GM18508 (cell line): ENCODE data around the gene COL15A1.

ENCODE experiments used
- ATAC-seq: cut with Tn5 transposase; IDR thresholded peaks from one replicate; pipeline ENCODE4 v1.9.1; 2021; ENCODE audit warnings: moderate number of reproducible peaks; ENCODE audit not compliant: insufficient read depth, unreplicated experiment

COL15A1 gene

GRCh38 chr9:98989036-98990000 lies 45.6 kb downstream of the COL15A1 start:
- no peak for ATAC-seq

- ATAC-seq = no peak
Observed at GRCh38 chr9:98990181-98990870, 46.6 kb downstream of the COL15A1 start.

DNA sequence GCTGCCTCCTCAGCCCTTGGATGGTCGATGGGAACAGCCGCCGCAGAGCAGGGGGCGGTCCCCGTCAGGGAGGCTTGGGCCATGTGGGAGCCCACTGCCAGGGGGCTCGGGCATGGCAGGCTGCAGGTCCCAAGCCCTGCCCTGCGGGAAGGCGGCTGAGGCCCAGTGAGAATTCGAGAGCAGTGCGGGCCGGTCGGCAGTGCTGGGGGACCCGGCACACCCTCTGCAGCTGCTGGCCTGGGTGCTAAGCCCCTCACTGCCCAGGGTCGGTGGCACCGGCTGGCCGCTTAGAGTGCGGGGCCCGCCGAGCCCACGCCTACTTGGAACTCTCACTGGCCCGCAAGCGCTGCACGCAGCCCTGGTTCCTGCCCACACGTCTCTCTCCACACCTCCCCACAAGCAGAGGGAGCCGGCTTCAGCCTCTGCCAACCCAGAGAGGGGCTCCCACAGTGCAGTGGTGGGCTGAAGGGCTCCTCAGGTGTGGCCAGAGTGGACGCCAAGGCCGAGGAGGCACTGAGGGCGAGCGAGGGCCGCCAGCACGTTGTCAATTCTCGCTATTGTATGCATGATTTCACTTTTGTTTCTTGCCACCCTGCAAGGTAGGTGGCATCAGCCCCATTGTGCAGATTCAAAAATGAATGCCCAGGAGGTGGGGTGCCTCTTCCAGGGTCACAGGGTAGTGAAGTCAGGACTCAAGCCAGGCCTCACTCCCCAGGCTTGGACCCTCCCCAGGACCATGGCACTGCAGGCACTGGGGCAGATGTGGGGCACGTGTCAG lies 48.6 kb downstream of the COL15A1 start:
- ATAC-seq = no peak

GRCh38 chr9:98992885-98993569 lies 49.3 kb downstream of the COL15A1 start:
- ATAC-seq = peak; percentile 8

DNA sequence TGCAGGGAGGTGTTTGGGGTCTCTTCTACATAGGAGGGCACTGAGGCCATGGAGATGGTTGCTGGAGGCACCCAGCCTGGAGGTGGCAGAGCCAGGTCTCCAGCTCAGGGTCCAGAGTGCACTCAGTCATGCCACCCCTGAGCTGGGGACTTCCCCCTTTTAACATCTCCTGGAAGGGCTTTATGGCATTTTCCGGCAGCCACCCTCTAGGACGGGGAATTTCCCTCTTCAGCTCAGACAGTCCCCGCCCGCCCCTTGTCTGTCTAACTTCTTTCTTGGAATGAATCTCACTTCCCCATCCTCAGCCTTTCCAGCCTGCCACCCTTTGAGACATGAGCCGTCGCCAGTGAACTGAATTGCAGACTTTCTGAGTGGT lies 49.9 kb downstream of the COL15A1 start:
- peak; percentile 55 for ATAC-seq

DNA sequence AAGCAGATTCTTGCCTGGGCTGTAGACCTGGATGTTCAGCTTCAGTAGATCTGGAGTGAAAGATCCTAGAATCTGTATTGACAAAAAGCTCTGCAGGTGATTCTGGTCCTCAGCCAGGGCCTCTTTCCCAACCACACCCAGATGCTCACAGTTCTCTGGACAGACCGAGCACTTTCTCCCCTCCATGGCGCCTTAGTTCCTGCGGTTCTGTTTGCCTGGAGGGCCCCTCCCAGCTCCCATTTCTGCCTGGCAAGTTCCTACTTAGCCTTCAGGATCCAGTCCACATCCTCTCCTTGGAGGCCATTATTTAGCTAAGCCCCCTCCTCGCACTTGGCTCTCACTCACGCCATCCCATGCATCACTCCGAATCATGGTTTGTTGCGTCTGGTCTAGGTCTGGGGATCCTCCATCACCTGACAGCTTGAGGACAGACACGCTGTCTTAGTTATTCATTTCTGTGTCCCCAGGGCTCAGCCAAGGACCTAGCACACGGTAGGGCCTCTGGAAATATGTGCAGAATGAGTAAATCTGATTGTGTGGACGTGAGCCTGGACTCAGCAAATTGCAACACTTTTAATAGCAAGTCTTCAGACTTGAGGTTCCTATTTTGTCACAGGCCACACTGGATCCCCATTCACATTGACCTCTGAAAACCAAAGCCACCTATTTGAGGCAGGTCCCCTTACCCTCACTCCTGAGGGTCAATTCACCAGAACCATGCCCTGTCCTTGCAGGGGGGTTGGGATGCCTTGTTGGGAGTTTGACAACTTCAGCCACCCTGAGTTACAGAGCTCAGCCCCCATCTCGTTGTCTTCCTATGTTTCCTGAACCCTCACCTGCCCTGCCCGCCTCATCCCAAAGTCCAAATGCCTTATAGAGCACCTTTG lies 50.7 kb downstream of the COL15A1 start:
- no peak for ATAC-seq

- ATAC-seq = no peak
Observed at GRCh38 chr9:98995059-98995671, 51.5 kb downstream of the COL15A1 start.

DNA sequence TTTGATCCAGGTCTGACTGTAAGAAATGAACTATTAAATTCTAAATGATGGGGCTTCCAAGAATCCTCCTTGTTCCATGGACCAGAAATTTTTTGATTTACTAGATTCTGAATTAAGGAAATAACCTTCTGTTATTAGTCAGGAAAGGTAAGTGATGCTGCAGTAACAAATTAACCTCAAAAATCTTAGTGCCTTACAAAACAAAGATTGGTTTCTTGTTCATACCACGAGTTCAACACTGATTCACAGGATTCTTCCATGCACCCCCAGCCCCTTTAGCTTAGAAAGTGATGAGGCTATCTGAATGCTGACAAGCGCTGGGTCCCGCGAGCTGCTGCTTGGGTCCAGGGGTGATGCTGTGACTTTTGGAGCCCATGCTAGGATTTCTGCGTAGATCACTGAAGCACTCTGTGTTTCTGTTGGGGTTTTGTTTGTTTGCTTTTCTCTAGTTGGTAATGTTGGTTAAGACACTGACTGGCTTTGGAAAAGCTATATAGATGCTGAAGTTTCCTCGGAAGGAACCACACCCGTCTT lies 52.3 kb downstream of the COL15A1 start:
- ATAC-seq = no peak

DNA sequence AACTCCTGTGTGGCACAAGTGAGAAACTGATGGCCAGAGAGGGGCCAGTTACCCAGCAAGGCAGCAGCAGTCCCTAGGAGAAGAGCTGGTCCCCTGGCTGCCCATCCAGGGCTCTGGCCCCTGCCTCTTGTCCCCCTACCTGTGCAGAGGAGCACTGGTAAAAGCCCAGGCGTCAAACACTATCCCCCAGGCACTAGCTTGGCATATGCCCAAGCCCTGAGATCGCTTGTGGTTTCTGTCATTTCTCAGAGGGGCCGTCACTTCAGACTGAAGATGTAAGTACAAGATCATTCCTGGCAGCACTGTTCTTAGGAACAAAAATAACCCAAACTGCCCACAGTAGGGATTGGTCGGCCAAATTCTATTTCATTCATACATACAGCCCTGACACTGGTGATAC lies 53.9 kb downstream of the COL15A1 start:
- no peak for ATAC-seq

- ATAC-seq = no peak
Observed at GRCh38 chr9:98998441-98999151, 54.9 kb downstream of the COL15A1 start.

DNA sequence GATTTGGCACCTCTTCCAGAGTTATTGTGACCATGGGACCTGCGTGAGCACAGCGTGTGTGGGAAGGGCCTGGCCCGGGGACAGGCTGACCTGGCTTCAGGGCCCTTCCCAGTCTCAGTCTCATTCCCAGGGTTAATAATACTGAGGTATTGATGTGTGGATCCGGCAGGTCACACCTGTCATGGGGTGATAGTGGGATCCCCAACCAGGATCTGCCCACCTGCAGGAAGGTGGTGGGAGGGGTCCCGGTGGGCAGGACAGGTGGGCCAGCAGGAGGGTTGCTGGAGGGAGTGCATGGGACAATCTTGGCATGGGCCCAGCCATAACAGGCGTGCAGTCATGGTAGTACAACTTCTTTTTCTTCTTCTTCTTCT lies 55.4 kb downstream of the COL15A1 start:
- ATAC-seq = no peak

- ATAC-seq = no peak
Observed at GRCh38 chr9:99000476-99001395, 57.0 kb downstream of the COL15A1 start.

- no peak for ATAC-seq
Observed at GRCh38 chr9:99001892-99002291, 58.2 kb downstream of the COL15A1 start.

DNA sequence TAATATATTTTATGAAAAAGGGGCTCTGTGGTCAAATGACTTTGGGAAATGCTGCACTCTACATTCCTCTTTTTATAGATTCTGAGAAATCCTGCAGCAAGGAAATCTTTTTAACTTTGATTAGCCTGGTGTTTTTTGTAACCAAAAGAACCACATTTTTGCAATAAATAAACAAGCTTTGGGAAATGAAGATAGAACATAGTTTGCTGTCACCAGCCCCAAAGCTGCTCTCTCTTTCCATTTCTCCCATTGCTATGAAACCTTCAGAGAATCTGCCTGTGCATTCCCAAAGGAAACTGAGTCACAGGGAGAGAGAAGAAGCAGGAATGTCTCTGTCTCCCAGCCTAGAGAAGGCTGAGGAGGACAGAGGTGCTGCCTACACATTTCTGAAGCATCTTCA lies 59.0 kb downstream of the COL15A1 start:
- ATAC-seq = no peak

- no peak for ATAC-seq
Observed at GRCh38 chr9:99003308-99003707, 59.6 kb downstream of the COL15A1 start.

- no peak for ATAC-seq
Observed at GRCh38 chr9:99004115-99004514, 60.4 kb downstream of the COL15A1 start.
